ENCODE results near the gene PIP5K1B. TPM values are rescaled to one million over a fixed set of nuclear protein-coding genes. Genes with fewer than 3 reads are reported as not detected.

PIP5K1B gene
- total RNA-seq, 1 experiment from 2014 or later = 5.2 TPM

DNA sequence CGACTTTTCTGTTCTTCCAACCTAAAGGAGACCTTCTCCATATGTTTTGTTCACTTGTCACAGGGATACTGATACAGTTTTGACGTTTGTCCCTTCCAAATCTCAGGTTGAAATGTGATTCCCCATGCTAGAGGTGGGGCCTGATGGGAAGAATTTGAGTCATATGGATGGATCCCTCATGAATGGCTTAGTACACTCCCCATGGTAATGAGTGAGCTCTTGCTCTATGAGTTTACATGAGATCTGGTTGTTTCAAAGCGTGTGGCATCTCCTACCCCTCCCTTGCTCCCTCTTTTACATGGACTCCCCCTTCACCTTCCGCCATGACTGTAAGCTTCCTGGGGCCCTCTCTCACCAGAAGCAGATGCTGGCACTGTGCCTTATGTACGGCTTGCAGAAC is 6.9 kb downstream of the PIP5K1B start (continued):
- TF ChIP-seq, protein P1, sequence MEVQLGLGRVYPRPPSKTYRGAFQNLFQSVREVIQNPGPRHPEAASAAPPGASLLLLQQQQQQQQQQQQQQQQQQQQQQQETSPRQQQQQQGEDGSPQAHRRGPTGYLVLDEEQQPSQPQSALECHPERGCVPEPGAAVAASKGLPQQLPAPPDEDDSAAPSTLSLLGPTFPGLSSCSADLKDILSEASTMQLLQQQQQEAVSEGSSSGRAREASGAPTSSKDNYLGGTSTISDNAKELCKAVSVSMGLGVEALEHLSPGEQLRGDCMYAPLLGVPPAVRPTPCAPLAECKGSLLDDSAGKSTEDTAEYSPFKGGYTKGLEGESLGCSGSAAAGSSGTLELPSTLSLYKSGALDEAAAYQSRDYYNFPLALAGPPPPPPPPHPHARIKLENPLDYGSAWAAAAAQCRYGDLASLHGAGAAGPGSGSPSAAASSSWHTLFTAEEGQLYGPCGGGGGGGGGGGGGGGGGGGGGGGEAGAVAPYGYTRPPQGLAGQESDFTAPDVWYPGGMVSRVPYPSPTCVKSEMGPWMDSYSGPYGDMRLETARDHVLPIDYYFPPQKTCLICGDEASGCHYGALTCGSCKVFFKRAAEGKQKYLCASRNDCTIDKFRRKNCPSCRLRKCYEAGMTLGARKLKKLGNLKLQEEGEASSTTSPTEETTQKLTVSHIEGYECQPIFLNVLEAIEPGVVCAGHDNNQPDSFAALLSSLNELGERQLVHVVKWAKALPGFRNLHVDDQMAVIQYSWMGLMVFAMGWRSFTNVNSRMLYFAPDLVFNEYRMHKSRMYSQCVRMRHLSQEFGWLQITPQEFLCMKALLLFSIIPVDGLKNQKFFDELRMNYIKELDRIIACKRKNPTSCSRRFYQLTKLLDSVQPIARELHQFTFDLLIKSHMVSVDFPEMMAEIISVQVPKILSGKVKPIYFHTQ (CRISPR knock-in tag; IDR thresholded peaks at IDR 0.05) = no peak
- no peak for TF ChIP-seq IRF2 (CRISPR knock-in tag; IDR thresholded peaks at IDR 0.05; ENCODE audit: borderline replicate concordance, low read depth)

DNA sequence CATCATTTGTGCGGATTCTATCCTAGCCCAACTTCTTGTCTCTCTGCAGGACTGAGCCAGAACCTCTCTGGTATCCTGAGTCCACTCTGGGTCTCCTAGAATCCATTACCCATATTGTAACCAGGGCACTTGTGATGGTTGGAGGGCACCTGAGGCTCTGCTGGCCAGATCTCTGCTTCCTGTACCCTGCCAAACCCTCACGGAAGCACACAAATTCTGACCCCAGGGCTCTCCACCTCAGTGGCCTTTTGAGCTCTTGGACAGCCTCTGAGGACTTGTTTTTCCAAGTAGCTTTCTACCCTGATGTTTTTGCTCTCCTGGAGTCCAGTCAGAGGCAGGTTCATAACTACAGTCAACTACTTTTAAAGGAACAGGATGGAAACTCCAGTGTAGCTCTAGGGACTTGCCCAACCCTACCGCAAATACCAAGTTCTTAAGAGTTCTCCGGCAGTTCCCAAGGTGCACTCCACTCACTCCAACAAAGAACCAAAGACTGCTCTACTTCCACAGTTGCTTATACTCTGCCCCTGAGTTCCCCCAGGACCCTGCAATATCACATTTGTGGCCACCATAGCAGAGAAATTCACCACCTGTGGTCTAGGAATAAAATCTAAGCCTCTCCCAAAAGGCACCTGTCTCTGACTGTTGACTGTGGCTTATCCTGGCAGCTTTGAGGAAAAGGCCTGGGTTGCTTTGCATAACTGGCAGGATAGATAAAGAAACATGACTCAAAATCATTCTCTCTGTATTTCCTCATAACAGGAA is 9.6 kb downstream of the PIP5K1B start:
- Mint-ChIP-seq H3K4me3 (no peak overlapping the region), H3K27me3 (ENCODE audit: low read depth) (no peaks in the 10 kb centered on the region), H3K9me3 (no peaks in the 10 kb centered on the region), H3K4me1 (peaks cover 16% of the 10 kb centered on the region), H3K27ac (no peak overlapping the region), H3K36me3 (no peaks in the 10 kb centered on the region)
- ATAC-seq = no peak
- ChIA-PET POLR2A (no interaction called here), CTCF (interaction anchor here (0.9 kb wide), 1 partner anchor 130 kb away, joined by 3 read pairs; no protein-coding TSS in a partner anchor)
- DNase-seq (ENCODE audit: low spot score) = no peak
- TF ChIP-seq USF1 (CRISPR knock-in tag; IDR thresholded peaks at IDR 0.05) (no peak), JUN (CRISPR knock-in tag; IDR thresholded peaks at IDR 0.05) (no peak), ZNF416 (CRISPR knock-in tag; IDR thresholded peaks at IDR 0.05) (no peak), ZNF512 (CRISPR knock-in tag; IDR thresholded peaks at IDR 0.05; ENCODE audit: borderline replicate concordance) (no peak), IRF2 (CRISPR knock-in tag; IDR thresholded peaks at IDR 0.05; ENCODE audit: borderline replicate concordance, low read depth) (no peak), GTF2I (CRISPR knock-in tag; conservative IDR thresholded peaks at IDR 0.05) (no peak), NR3C1 (CRISPR knock-in tag; conservative IDR thresholded peaks at IDR 0.05; ENCODE audit: low read depth) (no peak), NFATC4 (CRISPR knock-in tag; IDR thresholded peaks at IDR 0.05) (no peak), FOXP1 (CRISPR knock-in tag; IDR thresholded peaks at IDR 0.05; ENCODE audit: borderline replicate concordance) (no peak), CREM (CRISPR knock-in tag; IDR thresholded peaks at IDR 0.05) (no peak), OVOL2 (CRISPR knock-in tag; IDR thresholded peaks at IDR 0.05; ENCODE audit: borderline replicate concordance) (no peak)
- TF ChIP-seq, protein P2, sequence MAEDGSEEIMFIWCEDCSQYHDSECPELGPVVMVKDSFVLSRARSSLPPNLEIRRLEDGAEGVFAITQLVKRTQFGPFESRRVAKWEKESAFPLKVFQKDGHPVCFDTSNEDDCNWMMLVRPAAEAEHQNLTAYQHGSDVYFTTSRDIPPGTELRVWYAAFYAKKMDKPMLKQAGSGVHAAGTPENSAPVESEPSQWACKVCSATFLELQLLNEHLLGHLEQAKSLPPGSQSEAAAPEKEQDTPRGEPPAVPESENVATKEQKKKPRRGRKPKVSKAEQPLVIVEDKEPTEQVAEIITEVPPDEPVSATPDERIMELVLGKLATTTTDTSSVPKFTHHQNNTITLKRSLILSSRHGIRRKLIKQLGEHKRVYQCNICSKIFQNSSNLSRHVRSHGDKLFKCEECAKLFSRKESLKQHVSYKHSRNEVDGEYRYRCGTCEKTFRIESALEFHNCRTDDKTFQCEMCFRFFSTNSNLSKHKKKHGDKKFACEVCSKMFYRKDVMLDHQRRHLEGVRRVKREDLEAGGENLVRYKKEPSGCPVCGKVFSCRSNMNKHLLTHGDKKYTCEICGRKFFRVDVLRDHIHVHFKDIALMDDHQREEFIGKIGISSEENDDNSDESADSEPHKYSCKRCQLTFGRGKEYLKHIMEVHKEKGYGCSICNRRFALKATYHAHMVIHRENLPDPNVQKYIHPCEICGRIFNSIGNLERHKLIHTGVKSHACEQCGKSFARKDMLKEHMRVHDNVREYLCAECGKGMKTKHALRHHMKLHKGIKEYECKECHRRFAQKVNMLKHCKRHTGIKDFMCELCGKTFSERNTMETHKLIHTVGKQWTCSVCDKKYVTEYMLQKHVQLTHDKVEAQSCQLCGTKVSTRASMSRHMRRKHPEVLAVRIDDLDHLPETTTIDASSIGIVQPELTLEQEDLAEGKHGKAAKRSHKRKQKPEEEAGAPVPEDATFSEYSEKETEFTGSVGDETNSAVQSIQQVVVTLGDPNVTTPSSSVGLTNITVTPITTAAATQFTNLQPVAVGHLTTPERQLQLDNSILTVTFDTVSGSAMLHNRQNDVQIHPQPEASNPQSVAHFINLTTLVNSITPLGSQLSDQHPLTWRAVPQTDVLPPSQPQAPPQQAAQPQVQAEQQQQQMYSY (CRISPR knock-in tag; IDR thresholded peaks at IDR 0.05) = no peak
- TF ChIP-seq, protein P3, sequence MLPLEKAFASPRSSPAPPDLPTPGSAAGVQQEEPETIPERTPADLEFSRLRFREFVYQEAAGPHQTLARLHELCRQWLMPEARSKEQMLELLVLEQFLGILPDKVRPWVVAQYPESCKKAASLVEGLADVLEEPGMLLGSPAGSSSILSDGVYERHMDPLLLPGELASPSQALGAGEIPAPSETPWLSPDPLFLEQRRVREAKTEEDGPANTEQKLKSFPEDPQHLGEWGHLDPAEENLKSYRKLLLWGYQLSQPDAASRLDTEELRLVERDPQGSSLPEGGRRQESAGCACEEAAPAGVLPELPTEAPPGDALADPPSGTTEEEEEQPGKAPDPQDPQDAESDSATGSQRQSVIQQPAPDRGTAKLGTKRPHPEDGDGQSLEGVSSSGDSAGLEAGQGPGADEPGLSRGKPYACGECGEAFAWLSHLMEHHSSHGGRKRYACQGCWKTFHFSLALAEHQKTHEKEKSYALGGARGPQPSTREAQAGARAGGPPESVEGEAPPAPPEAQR (CRISPR knock-in tag; IDR thresholded peaks at IDR 0.05) = no peak
- TF ChIP-seq, protein P4, sequence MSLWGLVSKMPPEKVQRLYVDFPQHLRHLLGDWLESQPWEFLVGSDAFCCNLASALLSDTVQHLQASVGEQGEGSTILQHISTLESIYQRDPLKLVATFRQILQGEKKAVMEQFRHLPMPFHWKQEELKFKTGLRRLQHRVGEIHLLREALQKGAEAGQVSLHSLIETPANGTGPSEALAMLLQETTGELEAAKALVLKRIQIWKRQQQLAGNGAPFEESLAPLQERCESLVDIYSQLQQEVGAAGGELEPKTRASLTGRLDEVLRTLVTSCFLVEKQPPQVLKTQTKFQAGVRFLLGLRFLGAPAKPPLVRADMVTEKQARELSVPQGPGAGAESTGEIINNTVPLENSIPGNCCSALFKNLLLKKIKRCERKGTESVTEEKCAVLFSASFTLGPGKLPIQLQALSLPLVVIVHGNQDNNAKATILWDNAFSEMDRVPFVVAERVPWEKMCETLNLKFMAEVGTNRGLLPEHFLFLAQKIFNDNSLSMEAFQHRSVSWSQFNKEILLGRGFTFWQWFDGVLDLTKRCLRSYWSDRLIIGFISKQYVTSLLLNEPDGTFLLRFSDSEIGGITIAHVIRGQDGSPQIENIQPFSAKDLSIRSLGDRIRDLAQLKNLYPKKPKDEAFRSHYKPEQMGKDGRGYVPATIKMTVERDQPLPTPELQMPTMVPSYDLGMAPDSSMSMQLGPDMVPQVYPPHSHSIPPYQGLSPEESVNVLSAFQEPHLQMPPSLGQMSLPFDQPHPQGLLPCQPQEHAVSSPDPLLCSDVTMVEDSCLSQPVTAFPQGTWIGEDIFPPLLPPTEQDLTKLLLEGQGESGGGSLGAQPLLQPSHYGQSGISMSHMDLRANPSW (CRISPR knock-in tag; conservative IDR thresholded peaks at IDR 0.05; ENCODE audit: low read depth) = no peak
- TF ChIP-seq, protein P5, sequence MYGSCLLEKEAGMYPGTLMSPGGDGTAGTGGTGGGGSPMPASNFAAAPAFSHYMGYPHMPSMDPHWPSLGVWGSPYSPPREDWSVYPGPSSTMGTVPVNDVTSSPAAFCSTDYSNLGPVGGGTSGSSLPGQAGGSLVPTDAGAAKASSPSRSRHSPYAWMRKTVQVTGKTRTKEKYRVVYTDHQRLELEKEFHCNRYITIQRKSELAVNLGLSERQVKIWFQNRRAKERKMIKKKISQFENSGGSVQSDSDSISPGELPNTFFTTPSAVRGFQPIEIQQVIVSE (CRISPR knock-in tag; IDR thresholded peaks at IDR 0.05; ENCODE audit: borderline replicate concordance) = no peak
- TF ChIP-seq, protein P1 (CRISPR knock-in tag; IDR thresholded peaks at IDR 0.05) = no peak

Data from WTC11 (cell line).